Measurements from ENCODE around the gene RAD51C.
"Not testable (repeated sequence)": the region's sequence is repeated elsewhere in the genome, so short reads cannot be mapped to it uniquely, and the experiment has no call there.

The RAD51C gene

DNA sequence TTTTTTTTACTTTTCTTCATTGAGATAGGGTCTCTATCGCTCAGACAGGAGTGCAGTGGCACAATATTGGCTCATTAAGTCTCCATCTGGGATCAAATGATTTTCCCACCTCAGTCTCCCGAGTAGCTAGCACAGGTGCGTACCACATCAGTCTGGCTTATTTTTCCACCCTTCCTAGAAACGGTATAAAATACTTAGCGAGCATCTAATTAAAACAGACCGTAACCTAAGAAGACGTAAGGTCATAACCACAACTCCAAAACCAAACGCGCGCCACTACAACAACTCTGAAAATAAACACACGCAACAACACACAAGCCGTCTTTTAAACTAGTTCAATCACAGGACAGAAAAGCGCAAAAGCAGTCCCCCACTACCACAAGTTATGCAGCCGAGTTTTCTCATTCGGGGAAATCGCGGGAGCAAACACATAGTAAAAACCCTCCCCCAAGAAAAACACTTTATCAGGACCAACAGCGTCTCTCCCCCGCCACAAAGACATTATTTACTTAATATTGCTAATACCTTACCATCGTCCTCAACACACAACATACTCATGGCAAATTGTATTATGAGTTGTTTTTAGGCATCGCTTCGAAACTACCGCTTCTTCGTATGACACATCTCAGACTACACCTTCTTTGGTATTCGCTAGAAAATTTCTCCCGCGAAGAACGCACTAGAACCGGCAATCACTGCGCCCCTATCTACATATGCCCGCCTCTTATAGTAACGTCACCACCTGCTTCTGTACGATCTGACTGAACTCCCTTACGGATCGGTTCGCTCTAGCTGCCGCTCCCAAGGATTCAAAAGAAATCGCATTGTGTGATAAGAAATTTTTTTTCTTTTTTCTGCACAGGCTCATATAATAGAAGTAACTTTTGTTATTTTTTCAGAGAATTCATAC is 33.3 kb upstream of the RAD51C start:
- H4K20me1 ChIP-seq (ENCODE audit: insufficient read depth, low read length), result no peaks in the 10 kb centered on the region
- H3K9ac ChIP-seq (ENCODE audit: low read length), result peak overlapping the region; percentile 53
- no peak for TF ChIP-seq EZH2 (IDR thresholded peaks at IDR 0.05; ENCODE audit: borderline replicate concordance, low read length)
- TF ChIP-seq, protein P1, sequence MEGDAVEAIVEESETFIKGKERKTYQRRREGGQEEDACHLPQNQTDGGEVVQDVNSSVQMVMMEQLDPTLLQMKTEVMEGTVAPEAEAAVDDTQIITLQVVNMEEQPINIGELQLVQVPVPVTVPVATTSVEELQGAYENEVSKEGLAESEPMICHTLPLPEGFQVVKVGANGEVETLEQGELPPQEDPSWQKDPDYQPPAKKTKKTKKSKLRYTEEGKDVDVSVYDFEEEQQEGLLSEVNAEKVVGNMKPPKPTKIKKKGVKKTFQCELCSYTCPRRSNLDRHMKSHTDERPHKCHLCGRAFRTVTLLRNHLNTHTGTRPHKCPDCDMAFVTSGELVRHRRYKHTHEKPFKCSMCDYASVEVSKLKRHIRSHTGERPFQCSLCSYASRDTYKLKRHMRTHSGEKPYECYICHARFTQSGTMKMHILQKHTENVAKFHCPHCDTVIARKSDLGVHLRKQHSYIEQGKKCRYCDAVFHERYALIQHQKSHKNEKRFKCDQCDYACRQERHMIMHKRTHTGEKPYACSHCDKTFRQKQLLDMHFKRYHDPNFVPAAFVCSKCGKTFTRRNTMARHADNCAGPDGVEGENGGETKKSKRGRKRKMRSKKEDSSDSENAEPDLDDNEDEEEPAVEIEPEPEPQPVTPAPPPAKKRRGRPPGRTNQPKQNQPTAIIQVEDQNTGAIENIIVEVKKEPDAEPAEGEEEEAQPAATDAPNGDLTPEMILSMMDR (IDR thresholded peaks at IDR 0.05; ENCODE audit: low read length), result no peak
- no peaks in the 10 kb centered on the region for H3K36me3 ChIP-seq (ENCODE audit: insufficient read depth, low read length)
- no peaks in the 10 kb centered on the region for H3K9me2 ChIP-seq (ENCODE audit: low read depth, low read length)
- H3K4me3 ChIP-seq (ENCODE audit: low read depth, low read length, poor library complexity, severe bottlenecking), result peak overlapping the region; percentile 44
- H3K9me3 ChIP-seq (ENCODE audit: low read length), result no peaks in the 10 kb centered on the region
- H3K79me2 ChIP-seq (ENCODE audit: insufficient read depth, low read length), result no peaks in the 10 kb centered on the region
- H3F3A ChIP-seq (ENCODE audit: insufficient read depth, low read length), result no peaks in the 10 kb centered on the region
- no peaks in the 10 kb centered on the region; the same call in 1 of the 2 replicates for H3K27me3 ChIP-seq (ENCODE audit: insufficient read depth, low read length)
- H3K27ac ChIP-seq (ENCODE audit: low read depth, low read length, poor library complexity, severe bottlenecking), result no peak overlapping the region
- no peak overlapping the region; the same call in 1 of the 2 replicates for H2AFZ ChIP-seq (ENCODE audit: low read length)
- peaks cover 7% of the 10 kb centered on the region for H3K4me1 ChIP-seq (ENCODE audit: insufficient read depth, low read length, severe bottlenecking)
- peak overlapping the region; percentile 68 for H3K4me2 ChIP-seq (ENCODE audit: low read length)

DNA sequence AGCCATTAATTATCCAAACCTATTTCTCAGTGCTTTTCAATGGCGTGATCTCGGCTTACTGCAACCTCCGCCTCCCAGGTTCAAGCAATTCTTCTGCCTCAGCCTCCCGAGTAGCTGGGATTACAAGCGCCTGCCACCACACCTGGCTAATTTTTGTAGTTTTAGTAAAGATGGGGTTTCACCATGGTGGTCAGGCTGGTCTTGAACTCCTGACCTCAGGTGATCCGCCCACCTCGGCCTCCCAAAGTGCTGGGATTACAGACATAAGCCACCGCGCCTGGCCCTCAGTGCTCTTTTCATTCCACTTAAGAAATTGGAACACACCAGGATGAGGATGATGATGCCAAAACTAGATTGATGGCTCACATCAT is 32.7 kb upstream of the RAD51C start:
- H3K27ac ChIP-seq (ENCODE audit: low read depth, low read length, poor library complexity, severe bottlenecking); H2AFZ ChIP-seq (ENCODE audit: low read length); H3K36me3 ChIP-seq (ENCODE audit: insufficient read depth, low read length): not testable (repeated sequence)

DNA sequence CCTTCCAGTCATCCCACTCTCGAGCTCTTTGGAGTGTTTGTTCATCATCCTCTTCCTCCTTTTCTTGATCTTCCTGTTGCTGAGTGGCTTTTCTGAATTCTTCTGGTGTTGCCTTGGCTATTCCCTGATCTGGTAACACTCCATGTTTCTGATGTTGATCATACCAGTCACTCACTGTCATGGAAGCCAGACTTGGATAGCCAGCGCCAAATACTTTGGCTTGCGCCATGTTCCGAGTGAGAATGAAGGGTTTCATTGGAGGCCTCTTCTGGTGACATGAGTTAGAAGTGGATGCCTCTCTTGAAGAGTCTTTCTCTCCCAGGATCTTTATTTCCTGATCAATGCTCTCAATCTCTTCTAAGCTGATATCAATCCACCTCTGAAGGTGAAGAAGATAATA is 31.8 kb upstream of the RAD51C start:
- Histone ChIP-seq H4K20me1 (ENCODE audit: insufficient read depth, low read length) (no peaks in the 10 kb centered on the region), H3K27me3 (ENCODE audit: insufficient read depth, low read length) (no peaks in the 10 kb centered on the region; the same call in 1 of the 2 replicates), H3K9me2 (ENCODE audit: low read depth, low read length) (no peaks in the 10 kb centered on the region), H3K4me3 (ENCODE audit: low read depth, low read length, poor library complexity, severe bottlenecking) (no peak overlapping the region), H2AFZ (ENCODE audit: low read length) (no peak overlapping the region), H3K4me2 (ENCODE audit: low read length) (no peak overlapping the region), H3F3A (ENCODE audit: insufficient read depth, low read length) (no peaks in the 10 kb centered on the region), H3K36me3 (ENCODE audit: insufficient read depth, low read length) (no peaks in the 10 kb centered on the region), H3K9me3 (ENCODE audit: low read length) (no peaks in the 10 kb centered on the region), H3K9ac (ENCODE audit: low read length) (no peak overlapping the region), H3K27ac (ENCODE audit: low read depth, low read length, poor library complexity, severe bottlenecking) (no peak overlapping the region), H3K4me1 (ENCODE audit: insufficient read depth, low read length, severe bottlenecking) (peaks cover 7% of the 10 kb centered on the region), H3K79me2 (ENCODE audit: insufficient read depth, low read length) (no peaks in the 10 kb centered on the region)
- TF ChIP-seq EZH2 (IDR thresholded peaks at IDR 0.05; ENCODE audit: borderline replicate concordance, low read length), result no peak
- TF ChIP-seq, protein P1 (IDR thresholded peaks at IDR 0.05; ENCODE audit: low read length), result no peak

More for the DNA sequence above, 32.7 kb upstream of the RAD51C start:
- peak overlapping the region; percentile 68 for H3K4me2 ChIP-seq (ENCODE audit: low read length)
- H3K4me3 ChIP-seq (ENCODE audit: low read depth, low read length, poor library complexity, severe bottlenecking), result peak overlapping the region; percentile 44
- not testable (repeated sequence) for H3K9me2 ChIP-seq (ENCODE audit: low read depth, low read length); H3K9me3 ChIP-seq (ENCODE audit: low read length); H3K79me2 ChIP-seq (ENCODE audit: insufficient read depth, low read length); H3F3A ChIP-seq (ENCODE audit: insufficient read depth, low read length); H3K4me1 ChIP-seq (ENCODE audit: insufficient read depth, low read length, severe bottlenecking); H3K27me3 ChIP-seq (ENCODE audit: insufficient read depth, low read length); H3K9ac ChIP-seq (ENCODE audit: low read length); H4K20me1 ChIP-seq (ENCODE audit: insufficient read depth, low read length)

All from OCI-LY1 (cell line).